Skeletal muscle tissue (tissue), 5 donors: ENCODE measurements around the gene ANXA11. TPM values are rescaled to one million over a fixed set of nuclear protein-coding genes. Genes with fewer than 3 reads are reported as not detected.
A peak's percentile ranks its signal among the peaks of the same experiment; 100 is the strongest.

Experiments
- H3K27ac ChIP-seq: one replicate; pipeline ENCODE4 v1.7.0; 2013; ENCODE audit warnings: mild to moderate bottlenecking, low read depth, low read length, inconsistent platforms
- H3K27me3 ChIP-seq, 3 donors: one replicate each; pipeline ENCODE4 v1.7.0; 2013; ENCODE audit warnings: low read length in 3 of 3; ENCODE audit not compliant: control insufficient read depth in 3 of 3, insufficient read depth in 3 of 3
- H3K36me3 ChIP-seq, 3 donors: one replicate each; pipeline ENCODE4 v1.7.0; 2013; ENCODE audit warnings: low read length in 3 of 3; ENCODE audit not compliant: control insufficient read depth in 3 of 3, insufficient read depth in 3 of 3
- H3K4me1 ChIP-seq, 3 donors: one replicate each; pipeline ENCODE4 v1.7.0; 2013; ENCODE audit warnings: low read length in 3 of 3, mild to moderate bottlenecking in 3 of 3; ENCODE audit not compliant: control insufficient read depth in 3 of 3, insufficient read depth in 3 of 3
- H3K4me3 ChIP-seq, 3 donors: one replicate each; pipeline ENCODE4 v1.7.0; 2013; ENCODE audit warnings: low read length in 3 of 3
- H3K9ac ChIP-seq, 3 donors: one replicate each; pipeline ENCODE4 v1.7.0; 2013; ENCODE audit warnings: low read length in 3 of 3, mild to moderate bottlenecking in 3 of 3, moderate library complexity in 2 of 3, low read depth in 1 of 3
- H3K9me3 ChIP-seq, 3 donors: one replicate each; pipeline ENCODE4 v1.7.0; 2013; ENCODE audit warnings: low read length in 3 of 3; ENCODE audit not compliant: control insufficient read depth in 3 of 3
- small RNA-seq: library from RNA; depleted of rRNA; stranded (forward); fragments of <200 nt; gene quantifications from one replicate; pipeline ENCODE3, GENCODE V24; 2014
- total RNA-seq: library from RNA; depleted of rRNA; stranded (reverse); fragments of >200 nt; gene quantifications from one replicate; pipeline ENCODE4 v1.2.3, GENCODE V29; 2014
- donor health status: Osteomylitis.

The ANXA11 gene
- total RNA-seq, 1 donor from 2014 or later: 29.7 TPM

- H3K4me1 ChIP-seq: no peaks in the 10 kb centered on the region
- no peak overlapping the region for H3K9ac ChIP-seq
- H3K9me3 ChIP-seq: no peaks in the 10 kb centered on the region
- H3K27ac ChIP-seq: no peak overlapping the region
- no peaks in the 10 kb centered on the region for H3K36me3 ChIP-seq
- no peaks in the 10 kb centered on the region for H3K27me3 ChIP-seq
- H3K4me3 ChIP-seq: no peak overlapping the region
These were observed 83.1 kb downstream of the ANXA11 start for GRCh38 chr10:80122110-80122710.

DNA sequence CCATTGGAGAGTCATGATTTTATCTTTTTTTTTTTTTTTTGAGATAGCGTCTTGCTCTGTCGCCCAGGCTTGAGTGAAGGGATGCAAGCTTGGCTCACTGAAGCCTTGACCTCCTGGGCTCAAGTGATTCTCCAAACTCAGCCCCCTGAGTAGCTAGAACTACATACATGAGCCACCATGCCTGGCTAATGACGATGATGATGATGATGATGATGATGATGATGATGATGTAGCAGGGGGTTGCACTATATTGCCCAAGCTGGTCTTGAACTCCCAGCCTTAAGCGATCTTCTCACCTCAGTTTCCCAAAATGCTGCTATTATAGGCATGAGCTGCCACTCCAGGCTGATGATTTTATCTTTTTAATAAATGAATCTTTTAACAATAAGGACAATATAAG lies 86.7 kb downstream of the ANXA11 start:
- H3K36me3 ChIP-seq: no peaks in the 10 kb centered on the region
- H3K27me3 ChIP-seq: no peaks in the 10 kb centered on the region

GRCh38 chr10:80110986-80111385 lies 94.4 kb downstream of the ANXA11 start:
- Histone ChIP-seq H3K27ac (no peak overlapping the region), H3K9me3 (peaks cover 0 to 5% (median 0%) of the 10 kb centered on the region in 3 donors), H3K4me1 (peaks cover 0 to 3% (median 0%) of the 10 kb centered on the region in 3 donors), H3K27me3 (no peaks in the 10 kb centered on the region), H3K9ac (no peak overlapping the region), H3K4me3 (no peak overlapping the region), H3K36me3 (no peaks in the 10 kb centered on the region)

More for the DNA sequence above, 86.7 kb downstream of the ANXA11 start:
- Histone ChIP-seq H3K27ac (no peak overlapping the region), H3K4me3 (no peak overlapping the region), H3K9ac (no peak overlapping the region), H3K4me1 (no peaks in the 10 kb centered on the region), H3K9me3 (no peaks in the 10 kb centered on the region)

DNA sequence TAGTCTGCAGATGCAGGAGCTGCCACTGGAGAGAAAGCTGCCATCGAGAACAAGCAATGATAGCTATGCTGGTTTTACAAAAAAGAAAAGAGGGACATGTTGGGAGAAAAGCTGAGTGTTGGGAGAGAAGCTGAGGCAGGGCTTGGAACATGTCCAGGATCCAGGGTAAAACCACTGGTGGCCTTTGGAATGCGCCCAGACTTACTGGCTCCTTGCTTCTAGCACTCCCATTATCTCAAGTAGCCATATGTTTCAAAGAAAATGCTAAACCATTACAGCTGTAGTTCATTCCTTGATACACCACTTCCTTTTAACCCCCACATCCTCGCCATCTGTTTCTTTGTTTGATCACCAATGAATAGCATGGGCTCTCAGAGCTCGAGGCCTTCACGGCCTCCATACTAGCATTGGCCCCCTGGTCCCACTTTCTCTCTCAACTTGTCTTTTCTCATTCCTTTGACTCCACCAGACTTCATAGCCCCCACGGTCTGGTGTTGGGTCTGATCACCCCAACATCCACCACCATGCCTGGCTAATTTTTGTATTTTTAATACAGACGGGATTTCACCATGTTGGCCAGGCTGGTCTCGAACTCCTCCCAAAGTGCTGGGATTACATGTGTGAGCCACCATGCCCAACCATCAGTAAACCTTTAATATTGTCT lies 96.6 kb downstream of the ANXA11 start:
- Histone ChIP-seq H3K9me3 (peaks cover 0 to 5% (median 0%) of the 10 kb centered on the region in 3 donors), H3K27ac (no peak overlapping the region), H3K27me3 (no peaks in the 10 kb centered on the region), H3K36me3 (no peaks in the 10 kb centered on the region), H3K4me1 (peaks cover 0 to 7% (median 3%) of the 10 kb centered on the region in 3 donors), H3K4me3 (no peak overlapping the region), H3K9ac (no peak overlapping the region)

GRCh38 chr10:80104066-80104926 lies 101.0 kb downstream of the ANXA11 start:
- Histone ChIP-seq H3K36me3 (no peaks in the 10 kb centered on the region), H3K27ac (peak overlapping the region; percentile 72), H3K9ac (no peak overlapping the region), H3K27me3 (no peaks in the 10 kb centered on the region), H3K9me3 (peaks cover 0 to 2% (median 0%) of the 10 kb centered on the region in 3 donors), H3K4me3 (no peak overlapping the region), H3K4me1 (peaks cover 0 to 3% (median 3%) of the 10 kb centered on the region in 3 donors)

Small RNAs within 50 kb of the gene (small RNA-seq; reads per million reads assigned to genes)
- gene RPS12P2: not detected

Other genes starting within 250 kb of the ANXA11 start
- 8.9 TPM for gene TMEM254, start 126.9 kb downstream of the ANXA11 start, total RNA-seq
- 36.5 TPM for gene PLAC9, start 72.8 kb downstream of the ANXA11 start, total RNA-seq
- gene MAT1A, start 84.1 kb upstream of the ANXA11 start, total RNA-seq: not detected
- not detected for gene DYDC1, start 151.2 kb upstream of the ANXA11 start, total RNA-seq
- gene DYDC2, start 151.2 kb upstream of the ANXA11 start, total RNA-seq: not detected
- 19.3 TPM for gene PRXL2A, start 203.0 kb upstream of the ANXA11 start, total RNA-seq
- gene TSPAN14, start 248.8 kb upstream of the ANXA11 start, total RNA-seq: 6.3 TPM